GM21423 (cell line): Measurements from ENCODE around the gene EIF4E1B.

Experiments used
- ATAC-seq: cut with Tn5 transposase; IDR thresholded peaks from one replicate; pipeline ENCODE4 v1.9.1; 2021; ENCODE audit warnings: mild to moderate bottlenecking, moderate library complexity; ENCODE audit not compliant: unreplicated experiment

EIF4E1B gene

GRCh38 chr5:176625966-176626875 is 4.3 kb upstream of the EIF4E1B start:
- ATAC-seq = no peak

GRCh38 chr5:176626876-176627236 is 3.6 kb upstream of the EIF4E1B start:
- no peak for ATAC-seq

GRCh38 chr5:176627582-176627981 is 2.9 kb upstream of the EIF4E1B start:
- no peak for ATAC-seq

- ATAC-seq = no peak
Observed at GRCh38 chr5:176628406-176629228, 1.9 kb upstream of the EIF4E1B start.

- no peak for ATAC-seq
Observed at GRCh38 chr5:176629317-176629852, 1.1 kb upstream of the EIF4E1B start.

- no peak for ATAC-seq
Observed at GRCh38 chr5:176630681-176631222, 277 bp downstream of the EIF4E1B start.

GRCh38 chr5:176631383-176632200 is 1.1 kb downstream of the EIF4E1B start:
- no peak for ATAC-seq

GRCh38 chr5:176632745-176633144 is 2.3 kb downstream of the EIF4E1B start:
- ATAC-seq = no peak

- ATAC-seq = no peak
Observed at GRCh38 chr5:176633598-176633997, 3.1 kb downstream of the EIF4E1B start.

- ATAC-seq = no peak
Observed at GRCh38 chr5:176636426-176636825, 6.0 kb downstream of the EIF4E1B start.

- ATAC-seq = no peak
Observed at GRCh38 chr5:176637556-176637955, 7.1 kb downstream of the EIF4E1B start.

GRCh38 chr5:176638437-176638836 is 8.0 kb downstream of the EIF4E1B start:
- no peak for ATAC-seq

GRCh38 chr5:176639208-176639607 is 8.7 kb downstream of the EIF4E1B start:
- no peak for ATAC-seq

GRCh38 chr5:176639981-176640380 is 9.5 kb downstream of the EIF4E1B start:
- no peak for ATAC-seq

GRCh38 chr5:176640616-176641015 is 10.1 kb downstream of the EIF4E1B start:
- no peak for ATAC-seq

- no peak for ATAC-seq
Observed at GRCh38 chr5:176642675-176643490, 12.4 kb downstream of the EIF4E1B start.

- no peak for ATAC-seq
Observed at GRCh38 chr5:176643491-176644219, 13.2 kb downstream of the EIF4E1B start.

- ATAC-seq = no peak
Observed at GRCh38 chr5:176644294-176644693, 13.8 kb downstream of the EIF4E1B start.
